Measurements from ENCODE around the gene ZBTB42. TPM values are rescaled to one million over a fixed set of nuclear protein-coding genes. Genes with fewer than 3 reads are reported as not detected.

ZBTB42 gene
- polyA plus RNA-seq, 1 donor (not counting 4 experiments of a cell fraction or from before 2014, with no cell fraction given): 0.50 TPM

- H3K4me2 ChIP-seq (ENCODE audit: control insufficient read depth, extremely low read depth, insufficient read depth, low read depth, low read length): no peak overlapping the region
- H3K4me1 ChIP-seq (ENCODE audit: control insufficient read depth, extremely low read depth, insufficient read depth, low read length): no peaks in the 10 kb centered on the region
- no peak for TF ChIP-seq EZH2 (IDR thresholded peaks at IDR 0.05; ENCODE audit: low read length)
- TF ChIP-seq, protein P1, sequence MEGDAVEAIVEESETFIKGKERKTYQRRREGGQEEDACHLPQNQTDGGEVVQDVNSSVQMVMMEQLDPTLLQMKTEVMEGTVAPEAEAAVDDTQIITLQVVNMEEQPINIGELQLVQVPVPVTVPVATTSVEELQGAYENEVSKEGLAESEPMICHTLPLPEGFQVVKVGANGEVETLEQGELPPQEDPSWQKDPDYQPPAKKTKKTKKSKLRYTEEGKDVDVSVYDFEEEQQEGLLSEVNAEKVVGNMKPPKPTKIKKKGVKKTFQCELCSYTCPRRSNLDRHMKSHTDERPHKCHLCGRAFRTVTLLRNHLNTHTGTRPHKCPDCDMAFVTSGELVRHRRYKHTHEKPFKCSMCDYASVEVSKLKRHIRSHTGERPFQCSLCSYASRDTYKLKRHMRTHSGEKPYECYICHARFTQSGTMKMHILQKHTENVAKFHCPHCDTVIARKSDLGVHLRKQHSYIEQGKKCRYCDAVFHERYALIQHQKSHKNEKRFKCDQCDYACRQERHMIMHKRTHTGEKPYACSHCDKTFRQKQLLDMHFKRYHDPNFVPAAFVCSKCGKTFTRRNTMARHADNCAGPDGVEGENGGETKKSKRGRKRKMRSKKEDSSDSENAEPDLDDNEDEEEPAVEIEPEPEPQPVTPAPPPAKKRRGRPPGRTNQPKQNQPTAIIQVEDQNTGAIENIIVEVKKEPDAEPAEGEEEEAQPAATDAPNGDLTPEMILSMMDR (optimal IDR thresholded peaks at IDR 0.05 in 1 of 3, IDR thresholded peaks at IDR 0.05 in 1 of 3, conservative IDR thresholded peaks at IDR 0.05 in 1 of 3; ENCODE audit: extremely low read depth in 1 of 3, insufficient read depth in 2 of 3, low read length in 3 of 3): peak in 1 of 3 experiments; percentile 4
- peaks cover 26 to 28% of the 10 kb centered on the region in 2 experiments for H3K36me3 ChIP-seq (ENCODE audit: control insufficient read depth in 2 of 2, extremely low read depth in 1 of 2, insufficient read depth in 2 of 2, low read length in 2 of 2)
- H4K20me1 ChIP-seq (ENCODE audit: control insufficient read depth, extremely low read depth, insufficient read depth, low read length): no peaks in the 10 kb centered on the region
- FAIRE-seq (no peak), DNase-seq (ENCODE audit: low read depth, low spot score) (no peak)
- no peaks in the 10 kb centered on the region for H3K79me2 ChIP-seq (ENCODE audit: control insufficient read depth, insufficient read depth, low read length)
- no peaks in the 10 kb centered on the region for H3K27me3 ChIP-seq (ENCODE audit: control insufficient read depth, extremely low read depth, insufficient read depth, low read length)
- H3K9me1 ChIP-seq (ENCODE audit: control insufficient read depth, extremely low read depth, insufficient read depth, low read length): no peaks in the 10 kb centered on the region
- no peak overlapping the region for H3K27ac ChIP-seq (ENCODE audit: control insufficient read depth, insufficient read depth, low read length)
- no peak overlapping the region for H3K4me3 ChIP-seq (ENCODE audit: control insufficient read depth in 2 of 3, extremely low read depth in 1 of 3, insufficient read depth in 2 of 3, low read depth in 1 of 3, low read length in 3 of 3)
- dilution Hi-C loops (cut with MboI; ENCODE audit: extremely low pct_ligation_motif_present, low sequenced_read_pairs): no loop called here
- H3K9ac ChIP-seq (ENCODE audit: control insufficient read depth, extremely low read depth, insufficient read depth, low read length): no peak overlapping the region
- no peak overlapping the region for H2AFZ ChIP-seq (ENCODE audit: control insufficient read depth, low read length)
- no peaks in the 10 kb centered on the region for H3K9me3 ChIP-seq (ENCODE audit: control insufficient read depth, low read depth, low read length)
Observed at GRCh38 chr14:104773505-104774452, 27.1 kb upstream of the ZBTB42 start.

DNA sequence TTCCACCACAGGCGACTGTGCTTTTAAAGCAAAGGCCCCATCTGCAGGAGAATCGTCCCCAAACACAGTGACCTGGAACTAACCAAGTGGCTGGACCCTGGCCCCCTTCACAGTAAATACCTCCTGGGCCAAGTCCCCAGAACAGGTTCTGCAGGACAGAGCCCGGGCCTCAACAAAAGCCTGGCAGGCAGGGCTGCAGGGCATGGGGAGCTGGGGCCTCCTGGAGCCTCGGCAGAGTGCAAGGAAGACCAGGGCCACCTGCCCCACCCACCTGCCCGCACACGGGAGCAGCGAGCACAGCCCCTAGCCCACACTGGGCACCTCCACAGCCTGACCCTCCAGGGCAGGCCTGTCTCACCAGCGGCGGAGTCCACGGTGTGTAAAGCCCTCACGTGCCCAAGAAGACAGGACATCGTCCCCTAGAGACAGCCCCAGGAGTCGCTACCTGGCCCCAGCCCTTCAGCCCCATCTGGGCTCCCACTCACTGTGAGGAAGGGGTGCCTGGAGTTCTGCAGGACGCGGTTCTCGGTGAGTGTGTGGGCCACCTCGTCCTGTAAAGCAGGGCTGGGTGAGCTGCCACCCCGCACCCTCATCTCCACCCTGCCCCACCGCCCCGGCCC is 26.3 kb upstream of the ZBTB42 start:
- H3K36me3 ChIP-seq (ENCODE audit: control insufficient read depth in 2 of 2, extremely low read depth in 1 of 2, insufficient read depth in 2 of 2, low read length in 2 of 2): peaks cover 26 to 29% of the 10 kb centered on the region in 2 experiments
- no peak for FAIRE-seq
- TF ChIP-seq EZH2 (IDR thresholded peaks at IDR 0.05; ENCODE audit: low read length): no peak
- TF ChIP-seq, protein P1 (optimal IDR thresholded peaks at IDR 0.05 in 1 of 3, IDR thresholded peaks at IDR 0.05 in 1 of 3, conservative IDR thresholded peaks at IDR 0.05 in 1 of 3; ENCODE audit: extremely low read depth in 1 of 3, insufficient read depth in 2 of 3, low read length in 3 of 3): no peak

More for the DNA sequence above, 26.3 kb upstream of the ZBTB42 start:
- no peak overlapping the region for H3K9ac ChIP-seq (ENCODE audit: control insufficient read depth, extremely low read depth, insufficient read depth, low read length)
- H3K9me1 ChIP-seq (ENCODE audit: control insufficient read depth, extremely low read depth, insufficient read depth, low read length): no peaks in the 10 kb centered on the region
- no peak overlapping the region for H3K4me3 ChIP-seq (ENCODE audit: control insufficient read depth in 2 of 3, extremely low read depth in 1 of 3, insufficient read depth in 2 of 3, low read depth in 1 of 3, low read length in 3 of 3)
- no peaks in the 10 kb centered on the region for H3K27me3 ChIP-seq (ENCODE audit: control insufficient read depth, extremely low read depth, insufficient read depth, low read length)
- no peak overlapping the region for H2AFZ ChIP-seq (ENCODE audit: control insufficient read depth, low read length)
- dilution Hi-C loops (cut with MboI; ENCODE audit: extremely low pct_ligation_motif_present, low sequenced_read_pairs): no loop called here
- H3K79me2 ChIP-seq (ENCODE audit: control insufficient read depth, insufficient read depth, low read length): no peaks in the 10 kb centered on the region
- no peak overlapping the region for H3K27ac ChIP-seq (ENCODE audit: control insufficient read depth, insufficient read depth, low read length)
- H3K4me1 ChIP-seq (ENCODE audit: control insufficient read depth, extremely low read depth, insufficient read depth, low read length): no peaks in the 10 kb centered on the region
- no peaks in the 10 kb centered on the region for H3K9me3 ChIP-seq (ENCODE audit: control insufficient read depth, low read depth, low read length)
- H3K4me2 ChIP-seq (ENCODE audit: control insufficient read depth, extremely low read depth, insufficient read depth, low read depth, low read length): no peak overlapping the region
- no peak for DNase-seq (ENCODE audit: low read depth, low spot score)
- H4K20me1 ChIP-seq (ENCODE audit: control insufficient read depth, extremely low read depth, insufficient read depth, low read length): no peaks in the 10 kb centered on the region
